ENCODE results near the gene OR1K1.
"Not testable (repeated sequence)": the region's sequence is repeated elsewhere in the genome, so short reads cannot be mapped to it uniquely, and the experiment has no call there.

Gene OR1K1

GRCh38 chr9:122814545-122814944 lies 14.6 kb downstream of the OR1K1 start:
- no peak for DNase-seq

- DNase-seq: no peak
These were observed 15.6 kb downstream of the OR1K1 start for GRCh38 chr9:122815544-122815943.

GRCh38 chr9:122816163-122816867 lies 16.4 kb downstream of the OR1K1 start:
- DNase-seq: no peak

- no peak for DNase-seq
These were observed 19.4 kb downstream of the OR1K1 start for GRCh38 chr9:122819326-122819725.

- DNase-seq: no peak
These were observed 20.0 kb downstream of the OR1K1 start for GRCh38 chr9:122819791-122820489.

GRCh38 chr9:122820490-122820845 lies 20.5 kb downstream of the OR1K1 start:
- no peak for DNase-seq

GRCh38 chr9:122821278-122821943 lies 21.5 kb downstream of the OR1K1 start:
- DNase-seq: no peak

- no peak for DNase-seq
These were observed 22.1 kb downstream of the OR1K1 start for GRCh38 chr9:122822056-122822455.

GRCh38 chr9:122822938-122823337 lies 23.0 kb downstream of the OR1K1 start:
- no peak for DNase-seq

- DNase-seq: no peak
These were observed 27.8 kb downstream of the OR1K1 start for GRCh38 chr9:122827761-122828093.

GRCh38 chr9:122828965-122829284 lies 29.0 kb downstream of the OR1K1 start:
- not testable (repeated sequence) for DNase-seq

GRCh38 chr9:122832194-122832593 lies 32.3 kb downstream of the OR1K1 start:
- DNase-seq: no peak

GRCh38 chr9:122835313-122835731 lies 35.4 kb downstream of the OR1K1 start:
- DNase-seq: no peak

- no peak for DNase-seq
These were observed 37.4 kb downstream of the OR1K1 start for GRCh38 chr9:122837266-122837850.

GRCh38 chr9:122838441-122838840 lies 38.5 kb downstream of the OR1K1 start:
- DNase-seq: not testable (repeated sequence)

GRCh38 chr9:122841501-122841900 lies 41.6 kb downstream of the OR1K1 start:
- DNase-seq: no peak

GRCh38 chr9:122844137-122844536 lies 44.2 kb downstream of the OR1K1 start:
- no peak for DNase-seq

- DNase-seq: no peak
These were observed 45.2 kb downstream of the OR1K1 start for GRCh38 chr9:122845116-122845515.

- no peak for DNase-seq
These were observed 46.5 kb downstream of the OR1K1 start for GRCh38 chr9:122846371-122846940.

GRCh38 chr9:122848256-122848943 lies 48.5 kb downstream of the OR1K1 start:
- no peak for DNase-seq

All from NCI-H226 (cell line).